Thyroid gland (tissue), 4 donors: ENCODE data around the gene ATP13A2. TPM values are rescaled to one million over a fixed set of nuclear protein-coding genes. Genes with fewer than 3 reads are reported as not detected.

Experiments
- DNase-seq, 2 donors: peaks; one replicate each; pipeline ENCODE4 v3.0.0-alpha.2; 2019
- H3K27ac ChIP-seq, 3 donors: fragments of 200-600 bp; sonication (generic); 1 replicate in 2 of 3; 2 replicates in 1 of 3; pipeline ENCODE4 v1.5.1; 2016 to 2019; ENCODE audit warnings: mild to moderate bottlenecking in 1 of 3, moderate library complexity in 1 of 3
- H3K27me3 ChIP-seq: fragments of 200-600 bp; sonication (generic); one replicate; pipeline ENCODE4 v1.5.1; 2019
- H3K36me3 ChIP-seq, 2 donors: fragments of 200-600 bp; sonication (generic); one replicate each; pipeline ENCODE4 v1.5.1; 2016 to 2019
- H3K4me1 ChIP-seq, 2 donors: fragments of 200-600 bp; sonication (generic); one replicate each; pipeline ENCODE4 v1.5.1; 2017 to 2019
- H3K4me3 ChIP-seq, 3 donors: fragments of 200-600 bp; sonication (generic); replicated peaks in 1 of 3; 1 replicate in 2 of 3; 2 replicates in 1 of 3; pipeline ENCODE4 v1.5.1; 2016; ENCODE audit warnings: mild to moderate bottlenecking in 1 of 3
- H3K9me3 ChIP-seq: fragments of 200-600 bp; sonication (generic); one replicate; pipeline ENCODE4 v1.5.1; 2017
- CTCF ChIP-seq, 6 experiments: fragments of 200-600 bp in 3 of 6; fragments of 450-650 bp in 3 of 6; sonication (generic) in 3 of 6; IDR thresholded peaks; one replicate each; pipeline ENCODE4 v1.5.1; 2016 to 2019; ENCODE audit warnings: antibody characterized with exemption in 6 of 6, mild to moderate bottlenecking in 2 of 6, inconsistent platforms in 1 of 6, moderate library complexity in 1 of 6
- POLR2A ChIP-seq, 2 donors: fragments of 450-650 bp; IDR thresholded peaks; one replicate each; pipeline ENCODE4 v1.6.1; 2017; ENCODE audit warnings: antibody characterized with exemption in 2 of 2, mild to moderate bottlenecking in 2 of 2, moderate library complexity in 1 of 2
- WGBS, 2 donors: methylation state at CpG; one replicate each; pipeline ENCODE4 v1.1.5; 2017; 5-methylcytosine and 5-hydroxymethylcytosine counted together
- intact Hi-C: fragments of 100-400 bp; cut with DNase I; formaldehyde crosslinking; loops from one replicate; pipeline ENCODE4 v1.15.1; 2023
- total RNA-seq, 4 donors: library from RNA; depleted of rRNA; stranded (reverse); fragments of >200 nt; gene quantifications; one replicate each; pipeline ENCODE4 v1.2.3, GENCODE V29; 2016

ATP13A2 gene
- total RNA-seq, 4 donors from 2014 or later: 28.7 to 47.0 (median 35.8) TPM

- intact Hi-C loops: no loop called here
- TF ChIP-seq POLR2A (IDR thresholded peaks at IDR 0.05) (no peak), CTCF (IDR thresholded peaks at IDR 0.05) (no peak)
- H3K27me3 ChIP-seq: no peaks in the 10 kb centered on the region
- no peak overlapping the region for H3K27ac ChIP-seq
- WGBS, 2 donors: 92% methylated on average over 13 to 17 of the region's 19 CpGs
- no peaks in the 10 kb centered on the region for H3K4me1 ChIP-seq
- peaks cover 26 to 40% of the 10 kb centered on the region in 2 donors for H3K36me3 ChIP-seq
- no peak overlapping the region for H3K4me3 ChIP-seq
- DNase-seq: no peak
- no peaks in the 10 kb centered on the region for H3K9me3 ChIP-seq
These were observed 9.8 kb downstream of the ATP13A2 start for GRCh38 chr1:17001760-17002523.

GRCh38 chr1:16999863-17000262 lies 11.9 kb downstream of the ATP13A2 start:
- peaks cover 20 to 42% of the 10 kb centered on the region in 2 donors for H3K36me3 ChIP-seq

GRCh38 chr1:16998589-16998988 lies 13.1 kb downstream of the ATP13A2 start:
- no peaks in the 10 kb centered on the region for H3K4me1 ChIP-seq
- H3K9me3 ChIP-seq: no peaks in the 10 kb centered on the region
- TF ChIP-seq CTCF (IDR thresholded peaks at IDR 0.05) (no peak), POLR2A (IDR thresholded peaks at IDR 0.05) (no peak)
- 81 to 86% methylated on average over 10 of the region's 10 CpGs for WGBS, 2 donors
- intact Hi-C loops: no loop called here
- peaks cover 12 to 32% of the 10 kb centered on the region in 2 donors for H3K36me3 ChIP-seq
- no peak for DNase-seq
- no peak overlapping the region for H3K4me3 ChIP-seq
- H3K27ac ChIP-seq: no peak overlapping the region
- no peaks in the 10 kb centered on the region for H3K27me3 ChIP-seq

More at GRCh38 chr1:16999863-17000262, 11.9 kb downstream of the ATP13A2 start:
- intact Hi-C loops: no loop called here
- no peak overlapping the region for H3K27ac ChIP-seq
- H3K9me3 ChIP-seq: no peaks in the 10 kb centered on the region
- no peaks in the 10 kb centered on the region for H3K27me3 ChIP-seq
- TF ChIP-seq CTCF (IDR thresholded peaks at IDR 0.05) (no peak), POLR2A (IDR thresholded peaks at IDR 0.05) (no peak)
- no peaks in the 10 kb centered on the region for H3K4me1 ChIP-seq
- no peak overlapping the region for H3K4me3 ChIP-seq
- WGBS, 2 donors: 93 to 96% methylated on average over 5 to 8 of the region's 8 CpGs
- no peak for DNase-seq

GRCh38 chr1:16996845-16997244 lies 14.9 kb downstream of the ATP13A2 start:
- 95% methylated on average over 10 to 14 of the region's 14 CpGs for WGBS, 2 donors
- TF ChIP-seq POLR2A (IDR thresholded peaks at IDR 0.05) (no peak), CTCF (IDR thresholded peaks at IDR 0.05) (no peak)
- no peaks in the 10 kb centered on the region for H3K4me1 ChIP-seq
- intact Hi-C loops: no loop called here
- H3K4me3 ChIP-seq: no peak overlapping the region
- no peak overlapping the region for H3K27ac ChIP-seq
- H3K36me3 ChIP-seq: peaks cover 4 to 26% of the 10 kb centered on the region in 2 donors
- no peaks in the 10 kb centered on the region for H3K9me3 ChIP-seq
- H3K27me3 ChIP-seq: no peaks in the 10 kb centered on the region
- no peak for DNase-seq

- TF ChIP-seq POLR2A (IDR thresholded peaks at IDR 0.05): no peak
- no peak for TF ChIP-seq CTCF (IDR thresholded peaks at IDR 0.05)
These were observed 18.1 kb downstream of the ATP13A2 start for GRCh38 chr1:16993521-16994038.

More at GRCh38 chr1:16993521-16994038, 18.1 kb downstream of the ATP13A2 start:
- Histone ChIP-seq H3K27me3 (no peaks in the 10 kb centered on the region), H3K4me1 (no peaks in the 10 kb centered on the region), H3K9me3 (no peaks in the 10 kb centered on the region), H3K36me3 (peaks cover 0 to 18% of the 10 kb centered on the region in 2 donors), H3K4me3 (no peak overlapping the region), H3K27ac (no peak overlapping the region)
- 91 to 95% methylated on average over 5 to 12 of the region's 15 CpGs for WGBS, 2 donors
- no peak for DNase-seq
- intact Hi-C loops: no loop called here
